ENCODE results near the gene GORASP2.

Gene GORASP2

GRCh38 chr2:170999654-171000053 lies 70.6 kb downstream of the GORASP2 start:
- no peak for DNase-seq (ENCODE audit: low read depth in 2 of 2)

- DNase-seq (ENCODE audit: low read depth in 2 of 2) = no peak
Measured at GRCh38 chr2:171004363-171004762, 75.3 kb downstream of the GORASP2 start.

- no peak for DNase-seq (ENCODE audit: low read depth in 2 of 2)
Measured at GRCh38 chr2:171004833-171005232, 75.8 kb downstream of the GORASP2 start.

GRCh38 chr2:171008550-171009205 lies 79.6 kb downstream of the GORASP2 start:
- no peak for DNase-seq (ENCODE audit: low read depth in 2 of 2)

GRCh38 chr2:171009386-171009785 lies 80.3 kb downstream of the GORASP2 start:
- no peak for DNase-seq (ENCODE audit: low read depth in 2 of 2)

- DNase-seq (ENCODE audit: low read depth in 2 of 2) = no peak
Measured at GRCh38 chr2:171013851-171014250, 84.8 kb downstream of the GORASP2 start.

- no peak for DNase-seq (ENCODE audit: low read depth in 2 of 2)
Measured at GRCh38 chr2:171016125-171016524, 87.1 kb downstream of the GORASP2 start.
